HCT116 (cell line): Measurements from ENCODE around the gene IBA57. TPM values are rescaled to one million over a fixed set of nuclear protein-coding genes. Genes with fewer than 3 reads are reported as not detected.

Source experiments
- ATAC-seq: fragments of 200-7000 bp; cut with Tn5 transposase; 2 replicates; pipeline ENCODE4 v1.9.1; 2020; ENCODE audit warnings: mild to moderate bottlenecking, moderate library complexity
- BruUV-seq: library from RNA; stranded (reverse); fragments of 400-500 nt; replicated peaks from 2 replicates; lab custom pipeline; 2021; lab: Mats Ljungman, UMichigan
- CTCF ChIA-PET: fragments of 300-600 bp; sonication (Branson Sonifier 250); formaldehyde crosslinking; loops from one replicate; lab custom pipeline; 2021; ENCODE audit warnings: antibody characterized with exemption; lab: Charles Lee
- POLR2A ChIA-PET: fragments of 300-600, 350-600 bp; sonication (Branson Sonifier 250); formaldehyde crosslinking; loops from one replicate; lab custom pipeline; 2021; ENCODE audit warnings: antibody characterized with exemption; lab: Charles Lee
- RAD21 ChIA-PET, 2 experiments: fragments of 300-600 bp; sonication (Branson Sonifier 250); formaldehyde crosslinking; loops; one replicate each; lab custom pipeline; 2023; ENCODE audit warnings: low total read pairs in 2 of 2; ENCODE audit not compliant: uncharacterized antibody in 2 of 2, unreplicated experiment in 2 of 2, low non-redundant PET in 1 of 2; lab: Charles Lee
- DNase-seq: peaks from one replicate; pipeline ENCODE4 v3.0.0-alpha.2; 2010; ENCODE audit warnings: low read depth, low spot score
- H2AFZ ChIP-seq: fragments of 200-600 bp; shearing (Covaris generic), sonication (generic); 2 replicates; pipeline ENCODE4 v1.6.1; 2017; ENCODE audit warnings: low read depth, mixed run types, mixed read lengths, antibody characterized with exemption, low read length; ENCODE audit not compliant: poor library complexity, severe bottlenecking
- H3K27ac ChIP-seq: 2 replicates; pipeline ENCODE4 v1.5.1; 2012; ENCODE audit warnings: low read depth, low read length
- H3K27me3 ChIP-seq: fragments of 200-600 bp; sonication (generic); 2 replicates; pipeline ENCODE4 v1.6.1; 2016; ENCODE audit warnings: mixed run types, low read length, mixed read lengths; ENCODE audit not compliant: insufficient read depth
- H3K36me3 ChIP-seq, 2 experiments: fragments of 200-500 bp in 1 of 2; fragments of 200-600 bp in 1 of 2; sonication (Bioruptor generic) in 1 of 2; sonication (generic) in 1 of 2; 2 replicates each; pipeline versions ENCODE4 v1.5.1 to v1.6.1; 2014 to 2016; ENCODE audit warnings: low read length in 2 of 2, inconsistent platforms in 1 of 2, mixed read lengths in 1 of 2, mixed run types in 1 of 2; ENCODE audit not compliant: insufficient read depth in 2 of 2, control insufficient read depth in 1 of 2
- H3K4me1 ChIP-seq, 2 experiments: fragments of 200-600 bp in 1 of 2; sonication (generic) in 1 of 2; 2 replicates each; pipeline versions ENCODE4 v1.5.1 to v1.6.1; 2012 to 2017; ENCODE audit warnings: low read length in 2 of 2, inconsistent platforms in 1 of 2, mild to moderate bottlenecking in 1 of 2, mixed read lengths in 1 of 2, mixed run types in 1 of 2, moderate library complexity in 1 of 2; ENCODE audit not compliant: insufficient read depth in 2 of 2, control insufficient read depth in 1 of 2
- H3K4me2 ChIP-seq: fragments of 200-600 bp; sonication (generic); 2 replicates; pipeline ENCODE4 v1.6.1; 2017; ENCODE audit warnings: mixed run types, low read length, mixed read lengths
- H3K4me3 ChIP-seq, 2 experiments: fragments of 200-600 bp in 1 of 2; sonication (generic) in 1 of 2; replicated peaks in 1 of 2; 2 replicates each; pipeline ENCODE4 v1.5.1; 2011 to 2016; ENCODE audit warnings: low read length in 2 of 2, control low read depth in 1 of 2, low read depth in 1 of 2, mild to moderate bottlenecking in 1 of 2, mixed read lengths in 1 of 2, mixed run types in 1 of 2
- H3K79me2 ChIP-seq: fragments of 200-600 bp; sonication (generic); 2 replicates; pipeline ENCODE4 v1.6.1; 2017; ENCODE audit warnings: mild to moderate bottlenecking, mixed run types, low read length, moderate library complexity, mixed read lengths; ENCODE audit not compliant: insufficient read depth
- H3K9ac ChIP-seq: fragments of 200-600 bp; sonication (generic); 2 replicates; pipeline ENCODE4 v1.6.1; 2016; ENCODE audit warnings: low read length, mixed read lengths
- H3K9me2 ChIP-seq: fragments of 200-600 bp; sonication (generic), shearing (Covaris generic); 2 replicates; pipeline ENCODE4 v1.6.1; 2017; ENCODE audit warnings: mixed run types, mild to moderate bottlenecking, moderate library complexity; ENCODE audit not compliant: insufficient read depth
- H3K9me3 ChIP-seq, 2 experiments: fragments of 200-500 bp in 1 of 2; fragments of 200-600 bp in 1 of 2; sonication (Bioruptor generic) in 1 of 2; sonication (generic) in 1 of 2; 2 replicates each; pipeline ENCODE4 v1.6.1; 2014 to 2017; ENCODE audit warnings: low read length in 2 of 2, mixed read lengths in 2 of 2, inconsistent platforms in 1 of 2, low read depth in 1 of 2, mild to moderate bottlenecking in 1 of 2, mixed run types in 1 of 2, moderate library complexity in 1 of 2; ENCODE audit not compliant: control insufficient read depth in 1 of 2, insufficient read depth in 1 of 2
- H4K20me1 ChIP-seq: fragments of 200-600 bp; sonication (generic), shearing (Covaris generic); 2 replicates; pipeline ENCODE4 v1.6.1; 2017; ENCODE audit warnings: mixed run types, mild to moderate bottlenecking, moderate library complexity; ENCODE audit not compliant: insufficient read depth
- ATF3 ChIP-seq: IDR thresholded peaks from 2 replicates; pipeline ENCODE4 v1.6.1; 2012
- CBX3 ChIP-seq: IDR thresholded peaks from 2 replicates; pipeline ENCODE4 v1.6.1; 2012; ENCODE audit warnings: low read depth
- EGR1 ChIP-seq: IDR thresholded peaks from 2 replicates; pipeline ENCODE4 v1.6.1; 2012; ENCODE audit warnings: low read depth
- ELF1 ChIP-seq: IDR thresholded peaks from 2 replicates; pipeline ENCODE4 v1.6.1; 2012; ENCODE audit warnings: low read depth, borderline replicate concordance
- EZH2 ChIP-seq: fragments of 200-600 bp; sonication (generic); IDR thresholded peaks from 2 replicates; pipeline ENCODE4 v1.6.1; 2017; ENCODE audit warnings: antibody characterized with exemption, mixed run types
- FOSL1 ChIP-seq: IDR thresholded peaks from 2 replicates; pipeline ENCODE4 v1.6.1; 2012; ENCODE audit warnings: low read depth
- POLR2A ChIP-seq: IDR thresholded peaks from 2 replicates; pipeline ENCODE4 v1.7.0; 2011; ENCODE audit warnings: borderline replicate concordance; ENCODE audit not compliant: insufficient read depth, insufficient read length; ENCODE audit errors: extremely low read depth
- SIN3A ChIP-seq: IDR thresholded peaks from 2 replicates; pipeline ENCODE4 v1.6.1; 2012; ENCODE audit warnings: low read depth
- SP1 ChIP-seq: IDR thresholded peaks from 2 replicates; pipeline ENCODE4 v1.6.1; 2012; ENCODE audit warnings: low read depth
- SRF ChIP-seq: IDR thresholded peaks from 2 replicates; pipeline ENCODE4 v1.6.1; 2012; ENCODE audit warnings: low read depth
- YY1 ChIP-seq: IDR thresholded peaks from 2 replicates; pipeline ENCODE4 v1.6.1; 2011; ENCODE audit warnings: low read length, low read depth, moderate library complexity, mild to moderate bottlenecking; ENCODE audit not compliant: insufficient replicate concordance; ENCODE audit errors: extremely low read depth
- ZFX ChIP-seq: fragments of 450-650 bp; IDR thresholded peaks from 2 replicates; pipeline ENCODE4 v1.6.1; 2017
- ZNF274 ChIP-seq: fragments of 200-500 bp; sonication (Bioruptor generic); IDR thresholded peaks from 2 replicates; pipeline ENCODE4 v1.6.1; 2014; ENCODE audit warnings: mild to moderate bottlenecking, low read depth, low read length, inconsistent platforms
- intact Hi-C: fragments of 100-400 bp; cut with micrococcal nuclease; formaldehyde crosslinking; loops from 2 replicates; pipeline ENCODE4 v1.10.0; 2022
- total RNA-seq: library from RNA; stranded (reverse); gene quantifications from one replicate; pipeline ENCODE4 v1.2.1, GENCODE V29; 2021; ENCODE audit not compliant: unreplicated experiment
- TF ChIP-seq, protein P1 (sequence below): IDR thresholded peaks from 2 replicates; pipeline ENCODE4 v1.6.1; 2012; ENCODE audit warnings: low read depth

IBA57 gene
- total RNA-seq, 1 experiment from 2014 or later = 11.6 TPM

DNA sequence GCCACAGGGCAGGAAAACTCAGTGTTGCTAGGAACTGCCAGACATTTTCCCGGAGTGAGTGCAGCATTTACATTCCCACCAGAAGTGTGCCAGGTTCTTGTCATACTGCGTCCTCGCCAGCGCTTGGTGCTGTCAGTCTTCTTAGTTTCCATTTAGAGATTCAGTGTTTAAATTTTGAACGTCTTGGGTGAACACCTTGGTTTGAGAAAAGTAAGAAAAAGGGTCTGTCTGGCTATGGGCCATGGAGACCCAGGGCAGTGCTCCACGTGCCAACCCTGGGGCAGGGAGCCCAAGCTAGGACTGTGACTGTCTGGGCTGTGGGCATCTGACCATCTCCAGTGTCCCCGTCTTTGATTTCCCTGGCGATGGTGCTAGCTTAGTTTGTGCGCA lies 16.0 kb downstream of the IBA57 start:
- DNase-seq = no peak
- H3K79me2 ChIP-seq = no peaks in the 10 kb centered on the region
- no peaks in the 10 kb centered on the region for H3K9me3 ChIP-seq
- H3K9me2 ChIP-seq = no peaks in the 10 kb centered on the region
- BruUV-seq = no TSS peak
- no peaks in the 10 kb centered on the region for H4K20me1 ChIP-seq
- intact Hi-C loops = no loop called here
- RAD21 ChIA-PET = no interaction called here
- CTCF ChIA-PET = no interaction called here
- no peak overlapping the region for H3K4me3 ChIP-seq
- H3K4me1 ChIP-seq = 0 out of 4 replicates have a peak, but pooled peaks cover 0 to 9% of the 10 kb centered on the region in 2 experiments
- H2AFZ ChIP-seq = no peak overlapping the region
- POLR2A ChIA-PET = no interaction called here
- ATAC-seq = no peak
- no peaks in the 10 kb centered on the region for H3K27me3 ChIP-seq
- H3K9ac ChIP-seq = no peak overlapping the region
- no peak overlapping the region for H3K27ac ChIP-seq
- TF ChIP-seq ATF3 (no peak), SP1 (no peak), ZNF274 (no peak), POLR2A (no peak), SRF (no peak), EZH2 (no peak), SIN3A (no peak), CBX3 (no peak), ZFX (no peak), EGR1 (no peak), YY1 (no peak), FOSL1 (no peak), ELF1 (no peak)
- TF ChIP-seq, protein P1, sequence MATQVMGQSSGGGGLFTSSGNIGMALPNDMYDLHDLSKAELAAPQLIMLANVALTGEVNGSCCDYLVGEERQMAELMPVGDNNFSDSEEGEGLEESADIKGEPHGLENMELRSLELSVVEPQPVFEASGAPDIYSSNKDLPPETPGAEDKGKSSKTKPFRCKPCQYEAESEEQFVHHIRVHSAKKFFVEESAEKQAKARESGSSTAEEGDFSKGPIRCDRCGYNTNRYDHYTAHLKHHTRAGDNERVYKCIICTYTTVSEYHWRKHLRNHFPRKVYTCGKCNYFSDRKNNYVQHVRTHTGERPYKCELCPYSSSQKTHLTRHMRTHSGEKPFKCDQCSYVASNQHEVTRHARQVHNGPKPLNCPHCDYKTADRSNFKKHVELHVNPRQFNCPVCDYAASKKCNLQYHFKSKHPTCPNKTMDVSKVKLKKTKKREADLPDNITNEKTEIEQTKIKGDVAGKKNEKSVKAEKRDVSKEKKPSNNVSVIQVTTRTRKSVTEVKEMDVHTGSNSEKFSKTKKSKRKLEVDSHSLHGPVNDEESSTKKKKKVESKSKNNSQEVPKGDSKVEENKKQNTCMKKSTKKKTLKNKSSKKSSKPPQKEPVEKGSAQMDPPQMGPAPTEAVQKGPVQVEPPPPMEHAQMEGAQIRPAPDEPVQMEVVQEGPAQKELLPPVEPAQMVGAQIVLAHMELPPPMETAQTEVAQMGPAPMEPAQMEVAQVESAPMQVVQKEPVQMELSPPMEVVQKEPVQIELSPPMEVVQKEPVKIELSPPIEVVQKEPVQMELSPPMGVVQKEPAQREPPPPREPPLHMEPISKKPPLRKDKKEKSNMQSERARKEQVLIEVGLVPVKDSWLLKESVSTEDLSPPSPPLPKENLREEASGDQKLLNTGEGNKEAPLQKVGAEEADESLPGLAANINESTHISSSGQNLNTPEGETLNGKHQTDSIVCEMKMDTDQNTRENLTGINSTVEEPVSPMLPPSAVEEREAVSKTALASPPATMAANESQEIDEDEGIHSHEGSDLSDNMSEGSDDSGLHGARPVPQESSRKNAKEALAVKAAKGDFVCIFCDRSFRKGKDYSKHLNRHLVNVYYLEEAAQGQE = no peak
- TF ChIP-seq, all 23 proteins: peak for 0
- Histone ChIP-seq H3K36me3 (no peaks in the 10 kb centered on the region), H3K4me2 (no peak overlapping the region)
